ENCODE data around the gene LETM1.

Gene LETM1

DNA sequence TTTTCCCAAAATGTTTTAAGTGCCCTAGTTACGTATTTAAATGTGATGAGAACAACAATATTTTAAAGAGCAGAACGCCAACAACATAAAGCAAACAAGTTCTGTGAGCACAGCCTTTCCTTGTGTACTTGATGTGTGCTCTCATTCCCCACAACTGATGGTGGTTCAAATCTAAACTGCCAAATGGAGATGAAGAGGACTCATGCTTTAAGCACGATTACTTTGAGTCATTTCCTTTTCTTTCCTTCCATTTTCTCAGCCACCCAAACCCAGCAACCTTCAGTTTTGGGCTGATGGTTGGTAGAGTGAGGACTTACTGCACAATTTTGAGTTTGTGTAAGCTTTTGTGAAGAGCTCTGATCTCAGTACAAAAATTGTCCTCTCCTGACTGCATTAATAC lies 16.9 kb upstream of the LETM1 start:
- no peak for DNase-seq

DNA sequence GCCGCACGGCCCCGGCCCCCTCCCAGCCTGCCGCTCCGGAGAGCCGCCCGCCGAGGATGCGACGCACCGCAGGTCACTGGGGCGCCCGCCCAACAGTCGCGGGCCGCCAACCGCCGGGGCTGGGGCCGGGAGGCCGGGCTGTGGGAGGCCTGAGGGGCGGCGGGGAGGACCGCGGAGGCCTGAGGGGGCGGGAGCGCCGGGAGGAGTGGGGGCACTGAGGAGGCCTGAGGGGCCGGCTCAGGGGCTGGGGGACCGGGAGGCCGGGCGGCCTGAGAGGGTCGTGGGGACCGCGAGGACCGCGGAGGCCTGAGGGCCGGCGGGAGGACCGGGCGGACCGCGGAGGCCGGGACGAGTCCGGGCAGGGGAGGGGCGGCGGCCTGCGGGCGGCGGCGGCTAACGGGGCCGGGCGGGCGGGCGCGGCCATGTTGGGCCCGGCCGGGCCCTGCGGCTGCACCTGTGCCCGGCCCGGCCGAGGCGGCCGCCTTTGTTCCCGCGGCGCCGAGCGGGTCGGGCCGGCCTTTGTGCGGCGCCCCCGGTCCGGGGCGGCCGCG lies 15.6 kb upstream of the LETM1 start:
- DNase-seq: peak in 9 of 56 donors; percentile 18 to 59 (median 49)

DNA sequence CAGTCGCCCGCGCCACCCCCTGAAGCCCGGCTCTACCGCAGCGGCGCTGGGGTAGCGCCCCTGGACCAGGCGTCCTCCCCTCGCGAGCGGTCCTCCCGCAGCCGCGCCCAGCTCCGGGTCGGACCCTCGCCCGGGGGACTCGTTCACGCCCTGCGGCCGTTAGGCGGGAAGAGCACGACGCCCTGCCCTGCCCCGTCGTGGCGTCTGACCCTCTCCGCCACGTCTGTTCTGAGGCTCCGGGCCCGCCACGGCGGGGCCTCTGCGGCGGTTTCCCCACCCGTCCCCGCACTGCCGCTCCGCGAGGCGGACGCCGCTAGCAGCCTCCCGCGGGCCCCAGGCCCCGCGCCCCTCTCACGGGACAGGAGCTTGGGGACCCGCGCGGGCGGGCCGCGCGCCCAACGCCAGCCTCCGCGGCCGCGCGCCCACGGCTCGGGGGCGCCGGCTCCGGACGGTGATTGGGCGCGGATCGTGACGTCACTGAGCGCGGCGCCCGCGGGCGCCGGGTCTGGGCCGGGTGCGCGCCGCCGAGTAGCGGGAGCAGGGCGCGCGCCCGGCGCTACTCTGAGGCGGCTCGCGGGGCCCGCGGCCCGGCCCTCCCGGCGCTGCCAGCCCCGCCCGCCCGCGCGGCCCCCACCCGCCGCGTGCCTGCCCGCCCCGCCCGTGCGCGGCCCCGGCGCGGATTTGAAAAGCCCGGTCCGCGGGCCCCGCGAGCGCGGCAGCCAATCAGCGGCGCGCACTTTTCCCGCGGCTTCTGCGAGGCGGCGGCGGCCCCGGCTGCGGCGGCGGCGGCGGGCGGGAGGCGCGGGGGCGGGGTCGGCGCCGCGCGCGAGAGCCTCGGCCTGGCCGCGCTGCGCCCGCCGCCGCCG lies 14.9 kb upstream of the LETM1 start, which contains the start of gene NSD2:
Gene NSD2, plus strand, starts transcription at position 816 of the 866 bp plus-strand sequence. CDS start 29,262 bp downstream, outside the sequence.
- DNase-seq: peak in 54 of 56 donors; percentile 40 to 96 (median 78)

DNA sequence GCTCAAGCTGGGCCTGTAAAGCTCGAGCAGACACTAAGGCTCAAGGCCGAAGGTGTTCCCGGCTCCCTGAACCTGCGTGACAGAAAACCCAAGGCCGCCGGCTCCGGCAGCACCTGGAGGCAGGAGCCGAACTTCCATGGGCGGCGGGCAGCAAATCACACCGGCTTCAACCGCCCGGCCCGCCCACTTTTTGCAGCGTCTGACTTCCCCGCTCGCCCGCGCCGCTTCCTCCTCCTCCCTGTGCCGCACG lies 14.3 kb upstream of the LETM1 start:
- DNase-seq: peak in 40 of 56 donors; percentile 13 to 72 (median 48)

DNA sequence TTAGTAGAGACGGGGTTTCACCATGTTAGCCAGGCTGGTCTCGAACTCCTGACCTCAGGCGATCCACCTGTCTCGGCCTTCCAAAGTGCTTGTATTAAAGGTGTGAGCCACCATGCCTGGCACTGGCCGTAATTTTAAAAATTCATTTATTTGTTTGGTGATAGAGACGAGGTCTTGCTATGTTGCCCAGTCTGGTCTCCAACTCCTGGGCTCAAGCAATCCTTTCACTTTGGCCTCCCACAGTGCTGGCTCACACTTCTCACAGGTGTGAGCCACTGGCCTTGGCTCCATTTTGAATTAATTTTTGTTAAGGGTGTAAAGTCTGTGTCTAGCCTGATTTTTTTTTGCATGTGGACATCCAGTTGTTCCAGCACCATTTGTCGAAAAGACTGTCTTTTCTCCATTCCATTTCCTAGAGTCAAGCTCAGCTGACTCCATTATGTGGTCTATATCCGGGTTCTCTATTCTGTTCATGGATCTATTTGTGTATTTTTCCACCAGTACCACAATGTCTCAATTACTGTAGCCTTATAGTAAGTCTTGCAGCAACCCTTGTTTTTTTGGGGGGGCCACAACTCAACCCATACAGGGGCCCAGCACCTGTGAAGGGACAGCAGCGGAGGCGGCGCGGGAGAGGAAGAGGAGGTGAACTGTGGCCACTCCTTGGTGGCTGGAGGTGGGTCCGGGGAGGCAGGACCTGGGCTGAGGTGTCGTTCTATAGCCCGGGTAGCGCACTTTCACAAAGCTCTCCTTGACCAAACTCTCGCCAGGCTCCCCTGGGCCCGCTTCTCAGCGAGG lies 13.8 kb upstream of the LETM1 start:
- peak in 1 of 56 donors; percentile 38 for DNase-seq

DNA sequence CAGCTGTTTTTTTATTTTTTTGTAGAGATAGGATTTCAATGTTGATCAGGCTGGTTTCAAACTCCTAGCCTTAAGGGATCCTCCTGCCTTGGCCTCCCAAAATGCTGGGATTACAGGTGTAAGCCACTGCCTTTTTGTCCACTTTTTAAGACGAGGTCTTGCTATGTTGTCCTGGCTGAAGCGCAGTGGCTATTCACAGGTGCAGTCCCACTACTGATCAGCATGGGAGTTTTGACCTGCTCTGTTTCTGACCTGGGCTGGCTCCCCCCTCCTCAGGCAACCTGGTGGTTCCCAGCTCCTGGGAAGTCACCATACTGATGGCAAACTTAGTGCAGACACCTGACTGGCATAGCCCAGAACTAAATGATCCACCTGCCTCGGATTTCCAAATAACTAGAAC lies 13.0 kb upstream of the LETM1 start:
- no peak for DNase-seq

DNA sequence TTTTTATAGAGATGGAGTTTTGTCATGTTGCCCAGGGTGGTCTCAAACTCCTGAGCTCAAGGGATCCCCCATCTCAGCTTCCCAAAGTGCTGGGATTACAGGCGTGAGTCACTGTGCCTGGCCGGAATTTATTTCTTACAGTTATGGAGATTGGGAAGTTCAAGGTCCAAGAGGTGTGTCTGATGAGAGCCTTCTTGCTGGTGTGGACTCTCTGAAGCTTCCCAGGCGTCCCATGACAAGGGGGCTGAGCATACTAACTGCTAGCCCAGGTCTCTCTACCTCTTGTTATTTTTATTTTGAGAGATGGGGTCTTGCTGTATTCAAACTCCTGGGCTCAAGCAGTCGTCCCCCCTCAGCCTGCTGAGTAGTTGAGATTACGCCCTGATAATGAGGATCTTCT lies 12.3 kb upstream of the LETM1 start:
- DNase-seq: no peak

DNA sequence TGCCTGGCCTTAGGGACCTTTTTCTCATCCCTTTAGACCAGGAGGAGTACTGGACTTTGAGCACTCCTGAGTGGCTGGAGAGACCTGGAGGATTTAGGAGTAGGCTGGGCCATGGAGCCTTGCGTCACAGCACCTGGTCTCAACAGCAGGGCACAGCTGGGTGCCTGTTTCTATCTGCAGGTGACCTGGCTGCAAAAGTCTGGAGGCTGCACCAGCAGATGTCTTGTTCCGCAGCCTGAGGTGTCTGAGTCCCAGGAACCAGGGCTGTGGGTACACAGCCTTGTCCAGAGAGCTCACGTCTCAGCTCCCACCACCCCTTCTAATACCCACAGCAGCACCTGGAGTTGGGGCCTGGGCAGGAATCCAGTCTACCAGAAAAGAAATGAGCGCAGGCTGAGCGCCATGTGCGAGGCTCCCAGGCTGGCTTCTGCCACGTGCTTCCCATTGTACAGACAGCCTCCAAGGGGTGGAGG lies 10.3 kb upstream of the LETM1 start:
- DNase-seq: no peak

DNA sequence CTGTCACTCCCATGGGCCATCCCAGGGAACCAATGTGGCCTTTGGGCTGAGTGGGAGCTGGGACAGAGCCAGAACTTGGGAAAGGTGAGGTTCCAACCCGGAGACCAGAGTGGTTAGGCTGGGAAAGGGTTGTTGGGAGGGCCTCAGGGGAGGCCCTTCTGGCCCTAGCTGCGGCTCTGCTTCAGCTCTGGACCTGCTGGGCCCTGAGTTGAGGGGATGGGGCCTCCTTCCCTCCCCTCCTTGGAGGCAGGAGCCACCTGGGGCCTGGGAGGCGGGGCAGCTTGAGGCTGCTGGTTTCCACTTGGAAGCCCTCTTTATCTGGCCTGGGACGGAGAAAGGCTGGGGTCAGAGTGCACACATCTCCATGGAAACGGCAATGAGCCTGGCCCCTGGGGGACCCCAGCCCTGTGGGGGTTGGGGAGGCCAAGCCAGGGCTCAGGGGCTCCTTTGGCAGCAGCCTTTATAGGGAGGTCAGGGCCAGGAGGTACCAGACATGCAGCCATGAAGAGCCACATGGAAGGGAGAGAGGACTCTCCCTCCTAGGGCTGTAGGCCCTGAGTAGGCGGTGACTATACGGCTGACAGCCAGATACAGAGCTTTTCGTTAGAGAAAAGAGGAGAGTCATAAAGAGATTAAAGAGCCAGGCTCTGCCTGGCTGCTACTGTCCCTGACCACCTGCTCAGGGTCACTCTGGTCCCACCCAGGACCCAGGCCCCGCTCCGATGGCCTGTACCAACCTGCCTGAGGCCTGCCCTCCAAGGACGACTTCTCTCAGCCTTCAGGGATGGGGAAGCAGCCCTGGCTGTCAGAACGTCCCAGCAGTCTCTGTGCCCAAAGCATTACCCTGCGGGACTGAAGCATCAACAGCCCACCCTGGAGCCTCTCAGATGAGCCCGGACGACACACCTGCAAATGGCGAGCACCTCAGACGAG lies 8.4 kb upstream of the LETM1 start:
- no peak for DNase-seq

DNA sequence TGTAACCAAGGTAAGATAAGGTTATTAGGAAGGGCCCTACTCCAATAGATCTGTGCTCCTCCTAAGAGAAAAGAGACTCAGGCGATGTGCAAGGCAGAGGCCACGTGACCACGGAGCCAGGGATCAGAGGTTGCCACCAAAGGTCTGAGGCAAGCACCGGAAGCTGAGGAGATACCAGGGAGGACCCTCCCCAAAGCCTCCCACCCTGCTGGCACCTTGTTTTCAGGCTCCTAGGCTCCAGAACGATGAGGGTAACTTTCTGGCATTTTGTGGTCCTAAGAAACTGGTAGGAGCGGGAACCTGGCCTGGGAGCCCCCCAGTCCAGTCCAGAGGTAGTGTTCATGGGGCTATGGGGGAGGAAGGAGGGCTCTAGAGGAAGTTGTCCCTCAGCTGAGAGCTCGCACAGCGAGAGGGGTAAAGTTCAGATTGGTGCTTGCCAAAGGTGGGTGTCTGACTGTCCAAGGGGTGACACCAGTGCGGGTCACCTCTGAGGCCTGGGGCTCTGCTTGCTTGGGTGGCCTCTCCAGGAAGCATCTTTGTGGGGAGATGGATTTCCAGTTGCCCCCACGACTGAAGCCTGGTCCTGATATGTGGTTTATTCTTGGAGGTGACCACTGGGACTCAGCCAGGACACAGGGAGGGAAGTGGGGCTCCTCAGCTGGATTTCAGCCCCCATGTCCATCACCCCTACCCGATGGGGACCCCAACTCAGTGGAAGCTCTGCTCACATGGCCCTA lies 7.5 kb upstream of the LETM1 start:
- no peak for DNase-seq

DNA sequence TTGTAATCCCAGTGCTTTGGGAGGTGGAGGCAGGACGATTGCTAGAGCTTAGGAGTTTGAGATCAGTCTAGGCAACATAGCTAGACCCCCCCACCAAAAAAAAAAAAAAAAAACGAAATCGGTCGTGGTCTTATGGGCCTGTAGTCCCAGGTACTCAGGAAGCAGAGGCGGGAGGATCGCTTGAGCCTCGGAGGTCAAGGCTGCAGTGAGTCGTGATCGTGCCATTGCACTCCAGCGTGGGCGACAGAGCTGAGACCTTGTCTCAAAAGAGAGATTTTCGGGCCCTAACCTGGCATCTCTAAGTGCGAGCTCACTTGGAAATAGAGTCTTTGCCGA lies 7.0 kb upstream of the LETM1 start:
- DNase-seq: no peak

DNA sequence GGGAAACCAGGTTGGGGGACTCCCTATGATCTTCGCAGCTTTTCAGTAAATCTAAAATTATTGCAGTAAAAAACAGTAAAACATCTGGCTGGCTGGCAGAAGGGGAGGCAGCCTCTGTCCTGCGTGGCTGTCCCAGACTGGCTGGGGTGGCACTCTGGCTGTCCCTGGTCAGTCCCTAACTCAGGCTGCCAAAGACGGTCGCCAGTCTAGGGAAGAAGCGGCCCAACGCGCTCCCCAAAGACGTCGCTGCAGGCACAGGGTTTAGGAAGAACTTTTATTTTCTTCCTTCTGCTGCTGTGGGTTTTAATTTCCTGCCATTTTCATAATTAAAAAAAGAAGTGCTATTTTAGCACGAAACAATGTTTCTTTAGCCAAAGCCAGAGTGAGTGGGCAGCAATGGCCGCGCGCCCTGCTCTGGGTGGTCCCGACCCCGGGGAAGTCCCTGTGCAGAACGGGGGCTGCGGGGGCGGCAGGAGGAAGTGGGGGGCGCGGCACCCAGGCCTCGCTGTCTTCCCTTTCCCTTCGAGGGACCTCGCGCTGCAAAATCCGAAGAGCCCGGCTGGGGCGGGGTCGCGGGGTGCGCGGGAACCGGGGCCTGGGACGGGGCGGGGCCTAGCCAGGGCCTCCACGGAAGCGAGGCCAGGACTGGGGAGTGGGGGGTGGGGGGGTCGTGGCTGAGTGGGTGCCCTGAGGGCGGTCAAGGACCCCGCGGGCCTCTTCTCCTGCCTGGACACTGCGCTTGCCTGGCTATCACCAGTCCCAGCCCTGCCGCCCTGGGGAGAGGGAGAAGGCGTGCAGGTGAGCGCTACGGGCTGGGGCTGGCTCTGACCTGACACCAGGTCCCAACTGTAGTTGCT lies 6.3 kb upstream of the LETM1 start:
- no peak for DNase-seq

DNA sequence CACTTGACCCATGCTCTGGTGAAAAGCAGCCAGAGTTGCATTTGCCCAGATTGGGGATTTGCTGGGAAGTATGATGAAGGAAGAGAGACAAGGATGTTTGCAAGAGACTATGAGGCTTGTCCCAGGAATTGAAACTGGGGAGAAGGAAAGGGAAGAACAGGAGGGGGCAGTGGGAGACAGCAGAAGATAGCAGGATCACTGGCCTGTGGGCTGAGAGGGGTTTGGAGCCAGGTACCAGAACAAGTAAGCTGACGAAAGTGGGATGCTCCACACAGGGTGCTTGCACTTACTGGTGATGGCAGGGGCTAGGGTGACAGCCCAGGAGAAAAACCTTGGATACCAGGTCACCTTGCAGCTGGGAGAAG lies 3.4 kb upstream of the LETM1 start:
- DNase-seq: no peak

DNA sequence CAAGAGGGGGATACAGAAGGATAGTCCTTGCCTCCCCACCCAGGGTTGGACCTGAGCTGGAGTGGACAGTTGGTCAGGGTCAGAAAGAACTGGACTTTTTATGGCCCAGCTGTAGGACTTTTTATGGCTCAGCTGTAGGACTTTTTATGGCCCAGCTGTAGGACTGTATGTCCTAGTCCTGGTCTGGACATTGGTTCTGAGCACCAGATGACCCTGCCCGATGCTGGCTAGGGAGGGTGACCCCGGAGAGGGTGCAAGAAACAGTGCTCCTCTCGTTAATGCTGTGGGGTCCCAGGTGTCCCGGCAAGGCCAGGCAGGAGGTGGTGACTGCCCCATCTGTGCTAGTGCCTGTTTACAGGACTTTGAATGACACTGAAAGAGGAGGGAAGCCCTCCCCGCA lies 2.0 kb upstream of the LETM1 start:
- no peak for DNase-seq

DNA sequence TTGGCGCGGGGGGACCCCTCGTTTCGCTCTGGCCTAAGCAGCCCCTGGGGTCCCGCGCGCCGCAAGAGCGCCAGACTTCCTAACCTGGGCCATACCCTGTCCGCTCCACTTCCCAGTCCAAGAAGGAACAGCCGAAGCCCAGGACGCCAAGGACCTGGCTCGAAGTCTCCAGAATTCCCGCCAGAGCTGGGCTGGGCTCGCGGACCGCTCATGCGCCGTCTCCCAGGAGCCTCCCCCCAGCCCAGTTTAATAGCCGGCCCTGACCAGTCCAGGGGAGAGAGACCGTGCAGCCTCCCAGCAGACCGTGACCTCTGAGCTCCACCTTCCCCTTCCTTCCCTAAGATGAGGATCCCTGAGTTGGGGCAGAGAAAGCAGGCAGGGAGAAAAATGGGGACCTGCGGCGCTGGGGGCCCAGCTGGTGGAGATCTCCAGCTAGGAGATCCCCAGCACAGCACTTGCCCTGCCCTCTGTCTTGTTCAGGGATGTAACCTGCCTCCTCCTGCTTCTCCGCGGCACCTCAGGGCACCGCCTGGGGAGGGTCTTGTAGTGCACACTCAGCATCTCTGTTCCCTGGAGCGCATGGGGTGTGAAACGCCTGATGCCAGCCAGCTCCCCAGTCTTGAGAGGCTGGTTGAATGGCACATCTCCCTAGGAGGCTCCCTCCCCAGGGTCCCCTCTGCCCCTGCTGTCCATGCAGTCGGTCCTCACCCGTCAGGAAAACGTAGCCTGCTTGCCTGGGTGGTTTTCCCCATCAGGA lies 1.2 kb upstream of the LETM1 start:
- peak in 17 of 56 donors; percentile 10 to 52 (median 31) for DNase-seq

DNA sequence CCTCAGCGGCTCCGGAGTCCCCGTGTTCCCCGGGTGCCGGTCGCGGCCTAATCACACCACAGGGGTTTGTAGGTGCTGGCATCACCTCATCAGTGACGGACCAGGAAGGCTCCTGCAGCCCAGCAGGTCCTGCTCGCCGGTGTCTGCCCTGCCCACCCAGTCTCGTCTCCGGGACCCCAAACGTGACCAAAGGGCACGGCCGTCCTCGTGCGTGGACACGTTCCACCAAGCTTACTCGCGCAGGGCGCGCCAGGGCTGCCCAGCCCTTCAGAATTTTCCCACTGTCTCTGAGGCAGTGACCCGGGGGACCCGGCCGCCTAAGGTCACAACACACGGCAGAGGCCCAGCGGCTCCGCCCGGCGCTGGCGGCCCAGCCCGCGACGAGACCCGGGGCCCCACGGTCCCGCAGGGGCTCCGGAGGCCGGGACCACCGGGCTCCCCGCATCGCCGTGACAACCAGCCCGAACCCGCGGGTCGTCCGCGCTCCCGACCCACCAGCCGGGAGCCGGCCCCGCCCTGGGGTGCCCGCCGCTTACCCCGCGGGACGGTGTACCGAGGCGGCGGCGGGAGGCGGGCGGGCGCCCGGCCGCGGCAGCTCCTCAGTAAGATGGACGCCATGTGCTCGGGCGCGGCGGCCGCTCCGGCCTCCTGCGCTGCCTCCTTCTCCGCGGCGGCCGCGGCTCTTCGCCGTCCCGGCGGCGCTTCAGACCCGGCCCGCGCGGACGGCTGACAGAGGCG lies 454 bp downstream of the LETM1 start:
- peak in 1 of 56 donors; percentile 13 for DNase-seq

DNA sequence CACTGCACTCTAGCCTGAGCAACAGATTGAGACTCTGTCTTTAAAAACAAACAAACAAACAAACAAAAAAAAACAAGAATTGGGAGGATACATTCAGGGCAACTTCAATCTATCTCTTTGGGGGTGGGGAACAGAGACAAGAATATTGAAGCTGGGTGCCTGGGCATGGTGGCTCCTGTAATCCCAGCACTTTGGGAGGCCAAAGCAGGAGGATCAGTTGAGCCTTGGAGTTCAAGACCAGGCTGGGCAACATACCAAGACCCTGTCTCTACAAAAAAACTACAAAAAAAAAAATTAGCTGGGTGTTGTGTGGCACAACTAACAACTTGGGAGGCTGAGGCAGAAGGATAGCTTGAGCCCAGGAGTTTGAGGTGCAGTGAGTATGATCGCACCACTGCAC lies 1.2 kb downstream of the LETM1 start:
- no peak for DNase-seq

Data from nucleus accumbens (tissue), 56 donors.